ENCODE results near the gene RMDN3.

The RMDN3 gene

DNA sequence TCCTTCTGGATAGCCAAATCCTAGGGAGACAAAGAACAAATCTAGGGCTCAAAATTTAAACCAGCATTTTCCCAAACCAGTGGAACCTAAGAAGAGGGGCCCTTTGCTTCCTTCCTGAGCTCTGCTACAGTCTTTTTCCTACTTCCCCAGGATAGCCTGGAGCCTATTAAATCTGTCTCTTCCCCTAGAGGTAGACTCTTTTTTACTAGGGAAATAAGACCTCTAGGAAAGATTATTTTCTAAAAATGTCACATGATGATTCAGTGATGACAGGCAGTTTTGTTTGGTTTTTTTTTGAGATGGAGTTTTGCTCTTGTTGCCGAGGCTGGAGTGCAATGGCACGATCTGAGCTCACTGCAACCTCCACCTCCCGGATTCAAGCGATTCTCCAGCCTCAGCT is 18.5 kb downstream of the RMDN3 start:
- ChIA-PET POLR2A (no interaction called here), CTCF (interaction anchor here (1.4 to 1.6 kb wide), 2 partner anchors 11 to 40 kb away, joined by 3 to 6 read pairs; no protein-coding TSS in a partner anchor)
- no peak overlapping the region for H3K4me3 ChIP-seq (ENCODE audit: control insufficient read depth in 1 of 7, extremely low read depth in 1 of 7, insufficient read depth in 4 of 7, low read depth in 2 of 7, low read length in 6 of 7)
- H3K36me3 ChIP-seq (ENCODE audit: control insufficient read depth in 4 of 4, insufficient read depth in 4 of 4, low read length in 3 of 4): peaks cover 18 to 84% (median 65%) of the 10 kb centered on the region in 4 experiments
- no peaks in the 10 kb centered on the region for H3K9me3 ChIP-seq (ENCODE audit: control extremely low read depth in 1 of 5, control insufficient read depth in 4 of 5, insufficient read depth in 2 of 5, low read depth in 1 of 5, low read length in 4 of 5)
- 91% methylated on average over 4 of the region's 4 CpGs for WGBS (ENCODE audit: insufficient coverage)
- DNase-seq: no peak
- no peaks in the 10 kb centered on the region for H3K4me1 ChIP-seq (ENCODE audit: control extremely low read depth in 1 of 4, control insufficient read depth in 4 of 4, insufficient read depth in 4 of 4, low read length in 3 of 4)
- peak overlapping the region in 1 of 2 experiments; percentile 39 for H3K27ac ChIP-seq (ENCODE audit: insufficient read depth in 1 of 2, low read depth in 1 of 2, low read length in 2 of 2, poor library complexity in 1 of 2, severe bottlenecking in 2 of 2)
- no peaks in the 10 kb centered on the region for H3K27me3 ChIP-seq (replicated peaks in 2 of 5; ENCODE audit: control insufficient read depth in 4 of 5, insufficient read depth in 5 of 5, low read length in 4 of 5)

DNA sequence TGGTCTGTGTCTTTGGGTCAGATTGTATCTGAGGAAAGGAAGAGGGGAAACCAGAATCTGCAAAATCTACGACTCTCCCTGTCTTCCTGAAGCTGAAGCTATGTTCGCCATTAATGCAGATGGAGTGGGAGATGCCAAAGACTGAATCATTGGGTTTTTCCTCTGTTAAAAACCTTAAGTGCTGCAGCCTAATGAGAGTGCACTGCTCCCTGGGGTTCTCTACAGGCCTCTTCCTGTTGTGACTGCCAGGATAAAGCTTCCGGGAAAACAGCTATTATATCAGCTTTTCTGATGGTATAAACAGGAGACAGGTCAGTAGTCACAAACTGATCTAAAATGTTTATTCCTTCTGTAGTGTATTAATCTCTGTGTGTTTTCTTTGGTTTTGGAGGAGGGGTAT is 24.0 kb downstream of the RMDN3 start:
- Histone ChIP-seq H3K27me3 (replicated peaks in 2 of 5; ENCODE audit: control insufficient read depth in 4 of 5, insufficient read depth in 5 of 5, low read length in 4 of 5) (no peaks in the 10 kb centered on the region), H3K4me1 (ENCODE audit: control extremely low read depth in 1 of 4, control insufficient read depth in 4 of 4, insufficient read depth in 4 of 4, low read length in 3 of 4) (no peaks in the 10 kb centered on the region), H3K4me3 (ENCODE audit: control insufficient read depth in 1 of 7, extremely low read depth in 1 of 7, insufficient read depth in 4 of 7, low read depth in 2 of 7, low read length in 6 of 7) (no peak overlapping the region), H3K9me3 (ENCODE audit: control extremely low read depth in 1 of 5, control insufficient read depth in 4 of 5, insufficient read depth in 2 of 5, low read depth in 1 of 5, low read length in 4 of 5) (no peaks in the 10 kb centered on the region), H3K27ac (ENCODE audit: insufficient read depth in 1 of 2, low read depth in 1 of 2, low read length in 2 of 2, poor library complexity in 1 of 2, severe bottlenecking in 2 of 2) (no peak overlapping the region), H3K36me3 (ENCODE audit: control insufficient read depth in 4 of 4, insufficient read depth in 4 of 4, low read length in 3 of 4) (peaks cover 14 to 65% (median 34%) of the 10 kb centered on the region in 4 experiments)
- POLR2A ChIA-PET: no interaction called here
- CTCF ChIA-PET: interaction anchor here (0.9 to 1.8 kb wide), 5 partner anchors 10 to 55 kb away, joined by 3 to 7 read pairs (median 5); partner anchors contain the start of gene C15orf62
- DNase-seq: no peak
- WGBS (ENCODE audit: insufficient coverage): 100% methylated on average over 3 of the region's 3 CpGs

DNA sequence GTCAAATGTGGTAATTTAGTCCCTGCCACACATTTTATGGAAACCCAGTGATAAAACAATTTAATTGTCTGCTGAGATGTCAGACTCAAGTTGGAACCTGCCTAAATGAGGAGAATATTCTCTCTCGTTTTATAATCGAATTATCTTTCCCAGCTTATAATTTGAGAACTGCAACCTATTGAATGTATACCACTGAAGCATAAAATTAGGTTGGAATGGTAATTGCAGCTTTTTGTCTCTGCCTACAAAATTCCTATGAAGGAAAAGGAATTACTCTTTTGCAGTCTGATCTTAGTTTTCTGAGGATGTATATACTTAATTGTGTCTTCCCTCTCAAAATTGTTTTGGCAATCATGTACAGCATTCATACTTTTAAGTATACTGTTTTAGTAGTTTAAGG is 31.1 kb downstream of the RMDN3 start:
- DNase-seq: no peak
- POLR2A ChIA-PET: no interaction called here
- Histone ChIP-seq H3K9me3 (ENCODE audit: control extremely low read depth in 1 of 5, control insufficient read depth in 4 of 5, insufficient read depth in 2 of 5, low read depth in 1 of 5, low read length in 4 of 5) (no peaks in the 10 kb centered on the region), H3K4me1 (ENCODE audit: control extremely low read depth in 1 of 4, control insufficient read depth in 4 of 4, insufficient read depth in 4 of 4, low read length in 3 of 4) (no peaks in the 10 kb centered on the region), H3K27me3 (replicated peaks in 2 of 5; ENCODE audit: control insufficient read depth in 4 of 5, insufficient read depth in 5 of 5, low read length in 4 of 5) (no peaks in the 10 kb centered on the region), H3K4me3 (ENCODE audit: control insufficient read depth in 1 of 7, extremely low read depth in 1 of 7, insufficient read depth in 4 of 7, low read depth in 2 of 7, low read length in 6 of 7) (no peak overlapping the region), H3K36me3 (ENCODE audit: control insufficient read depth in 4 of 4, insufficient read depth in 4 of 4, low read length in 3 of 4) (peaks cover 5 to 34% (median 11%) of the 10 kb centered on the region in 4 experiments), H3K27ac (ENCODE audit: insufficient read depth in 1 of 2, low read depth in 1 of 2, low read length in 2 of 2, poor library complexity in 1 of 2, severe bottlenecking in 2 of 2) (no peak overlapping the region)
- WGBS (ENCODE audit: insufficient coverage): no CpG with 5 or more reads among the region's 2 CpGs
- CTCF ChIA-PET: interaction anchor here (0.8 to 2.0 kb wide), 6 partner anchors 15 to 52 kb away, joined by 3 to 6 read pairs (median 5); no protein-coding TSS in a partner anchor

DNA sequence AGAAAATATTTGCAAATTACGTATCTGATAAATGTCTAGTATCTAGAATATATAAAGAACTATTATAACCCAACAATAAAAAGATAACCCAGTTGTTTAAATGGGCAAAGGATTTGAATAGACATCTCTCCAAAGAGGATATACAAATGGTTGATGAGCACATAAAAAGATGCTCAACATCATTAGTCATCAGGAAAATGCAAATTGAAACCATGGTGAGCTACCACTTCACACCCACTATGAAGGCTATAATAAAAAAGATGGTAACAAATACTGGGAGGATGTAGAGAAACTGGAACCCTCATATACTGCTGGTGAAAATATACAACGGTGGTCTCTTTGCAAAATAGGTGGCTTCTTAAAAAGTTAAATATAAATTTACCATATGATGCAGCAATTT is 32.1 kb downstream of the RMDN3 start:
- no peak for DNase-seq
- ChIA-PET POLR2A (interaction anchor here (0.6 kb wide), 1 partner anchor 15 kb away, joined by 12 read pairs; no protein-coding TSS in a partner anchor), CTCF (interaction anchor here (0.5 to 2.0 kb wide), 6 partner anchors 14 to 252 kb away, joined by 3 to 6 read pairs (median 5); no protein-coding TSS in a partner anchor)
- WGBS (ENCODE audit: insufficient coverage): no CpG with 5 or more reads among the region's 2 CpGs
- Histone ChIP-seq H3K27ac (ENCODE audit: insufficient read depth in 1 of 2, low read depth in 1 of 2, low read length in 2 of 2, poor library complexity in 1 of 2, severe bottlenecking in 2 of 2) (no peak overlapping the region), H3K4me1 (ENCODE audit: control extremely low read depth in 1 of 4, control insufficient read depth in 4 of 4, insufficient read depth in 4 of 4, low read length in 3 of 4) (no peaks in the 10 kb centered on the region), H3K9me3 (ENCODE audit: control extremely low read depth in 1 of 5, control insufficient read depth in 4 of 5, insufficient read depth in 2 of 5, low read depth in 1 of 5, low read length in 4 of 5) (no peaks in the 10 kb centered on the region), H3K36me3 (ENCODE audit: control insufficient read depth in 4 of 4, insufficient read depth in 4 of 4, low read length in 3 of 4) (peaks cover 5 to 36% (median 11%) of the 10 kb centered on the region in 4 experiments), H3K27me3 (replicated peaks in 2 of 5; ENCODE audit: control insufficient read depth in 4 of 5, insufficient read depth in 5 of 5, low read length in 4 of 5) (no peaks in the 10 kb centered on the region), H3K4me3 (ENCODE audit: control insufficient read depth in 1 of 7, extremely low read depth in 1 of 7, insufficient read depth in 4 of 7, low read depth in 2 of 7, low read length in 6 of 7) (no peak overlapping the region)

DNA sequence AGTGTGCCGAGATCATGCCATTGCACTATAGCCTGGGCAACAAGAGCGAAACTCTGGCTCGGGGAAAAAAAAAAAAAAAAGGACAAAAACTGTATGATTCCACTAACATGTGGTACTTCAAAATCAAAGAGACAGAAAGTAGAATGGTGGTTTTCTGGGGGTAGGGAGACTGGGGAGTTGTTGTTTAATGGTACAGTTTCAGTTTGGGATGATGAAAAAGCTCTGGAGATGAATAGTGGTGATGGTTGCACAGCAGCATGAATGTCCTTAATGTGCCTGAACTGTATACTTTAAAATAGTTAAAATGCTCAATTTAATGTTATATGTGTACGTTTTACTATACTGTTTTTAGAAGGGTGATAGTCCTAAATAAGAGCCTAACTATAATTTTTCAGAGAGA is 32.7 kb downstream of the RMDN3 start:
- Histone ChIP-seq H3K4me3 (ENCODE audit: control insufficient read depth in 1 of 7, extremely low read depth in 1 of 7, insufficient read depth in 4 of 7, low read depth in 2 of 7, low read length in 6 of 7) (no peak overlapping the region), H3K36me3 (ENCODE audit: control insufficient read depth in 4 of 4, insufficient read depth in 4 of 4, low read length in 3 of 4) (peaks cover 3 to 39% (median 11%) of the 10 kb centered on the region in 4 experiments), H3K27ac (ENCODE audit: insufficient read depth in 1 of 2, low read depth in 1 of 2, low read length in 2 of 2, poor library complexity in 1 of 2, severe bottlenecking in 2 of 2) (no peak overlapping the region), H3K27me3 (replicated peaks in 2 of 5; ENCODE audit: control insufficient read depth in 4 of 5, insufficient read depth in 5 of 5, low read length in 4 of 5) (no peaks in the 10 kb centered on the region), H3K9me3 (ENCODE audit: control extremely low read depth in 1 of 5, control insufficient read depth in 4 of 5, insufficient read depth in 2 of 5, low read depth in 1 of 5, low read length in 4 of 5) (no peaks in the 10 kb centered on the region), H3K4me1 (ENCODE audit: control extremely low read depth in 1 of 4, control insufficient read depth in 4 of 4, insufficient read depth in 4 of 4, low read length in 3 of 4) (no peaks in the 10 kb centered on the region)
- 100% methylated on average over 2 of the region's 4 CpGs for WGBS (ENCODE audit: insufficient coverage)
- ChIA-PET POLR2A (interaction anchor here (0.6 kb wide), 1 partner anchor 16 kb away, joined by 12 read pairs; no protein-coding TSS in a partner anchor), CTCF (interaction anchor here (0.5 to 2.0 kb wide), 3 partner anchors 22 to 252 kb away, joined by 3 to 6 read pairs (median 5); no protein-coding TSS in a partner anchor)
- DNase-seq: no peak

DNA sequence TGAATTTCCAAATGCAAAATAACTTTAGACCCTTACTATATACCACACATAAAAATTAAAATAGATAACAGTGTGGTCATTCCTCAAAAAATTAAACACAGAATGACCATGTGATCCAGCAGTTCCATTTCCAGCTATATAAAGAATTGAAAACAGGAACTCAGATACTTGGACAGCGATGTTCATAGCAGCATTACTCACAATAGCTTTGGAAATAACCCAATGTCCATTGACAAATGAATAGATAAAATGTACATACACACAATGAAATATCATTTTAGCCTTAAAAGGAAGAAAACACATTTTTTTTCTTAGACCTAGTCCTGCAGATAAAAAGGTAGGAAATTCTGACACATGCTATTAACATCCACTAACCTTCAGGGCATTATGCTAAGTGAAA is 33.4 kb downstream of the RMDN3 start:
- CTCF ChIA-PET: interaction anchor here (1.4 kb wide), 1 partner anchor 61 kb away, joined by 3 read pairs; no protein-coding TSS in a partner anchor
- POLR2A ChIA-PET: no interaction called here
- H3K4me3 ChIP-seq (ENCODE audit: control insufficient read depth in 1 of 7, extremely low read depth in 1 of 7, insufficient read depth in 4 of 7, low read depth in 2 of 7, low read length in 6 of 7): no peak overlapping the region
- H3K4me1 ChIP-seq (ENCODE audit: control extremely low read depth in 1 of 4, control insufficient read depth in 4 of 4, insufficient read depth in 4 of 4, low read length in 3 of 4): no peaks in the 10 kb centered on the region
- no peaks in the 10 kb centered on the region for H3K9me3 ChIP-seq (ENCODE audit: control extremely low read depth in 1 of 5, control insufficient read depth in 4 of 5, insufficient read depth in 2 of 5, low read depth in 1 of 5, low read length in 4 of 5)
- no peak for DNase-seq
- H3K36me3 ChIP-seq (ENCODE audit: control insufficient read depth in 4 of 4, insufficient read depth in 4 of 4, low read length in 3 of 4): peaks cover 2 to 39% (median 11%) of the 10 kb centered on the region in 4 experiments
- H3K27me3 ChIP-seq (replicated peaks in 2 of 5; ENCODE audit: control insufficient read depth in 4 of 5, insufficient read depth in 5 of 5, low read length in 4 of 5): no peaks in the 10 kb centered on the region
- 86% methylated on average over 1 of the region's 1 CpG for WGBS (ENCODE audit: insufficient coverage)
- no peak overlapping the region for H3K27ac ChIP-seq (ENCODE audit: insufficient read depth in 1 of 2, low read depth in 1 of 2, low read length in 2 of 2, poor library complexity in 1 of 2, severe bottlenecking in 2 of 2)

DNA sequence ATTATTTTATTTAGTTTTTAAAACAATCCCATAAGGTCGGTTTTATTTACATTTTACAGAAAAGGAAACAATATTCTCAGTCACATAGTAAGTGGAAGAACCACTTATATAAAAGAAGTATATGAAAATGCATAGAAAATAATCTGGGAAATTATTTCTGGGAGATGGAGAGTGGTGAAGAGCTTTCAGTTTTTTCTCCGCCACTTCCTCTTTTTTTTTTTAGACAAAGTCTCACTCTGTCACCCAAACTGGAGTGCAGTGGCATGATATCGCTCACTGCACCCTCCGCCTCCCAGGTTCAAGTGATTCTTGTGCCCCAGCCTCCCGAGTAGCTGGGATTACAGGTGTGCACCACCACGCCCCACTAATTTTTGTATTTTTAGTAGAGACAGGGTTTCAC is 38.9 kb downstream of the RMDN3 start:
- peak in 2 of 3 donors; percentile 40 to 46 for DNase-seq
- no peak overlapping the region for H3K4me3 ChIP-seq (ENCODE audit: control insufficient read depth in 1 of 7, extremely low read depth in 1 of 7, insufficient read depth in 4 of 7, low read depth in 2 of 7, low read length in 6 of 7)
- no peaks in the 10 kb centered on the region for H3K27me3 ChIP-seq (replicated peaks in 2 of 5; ENCODE audit: control insufficient read depth in 4 of 5, insufficient read depth in 5 of 5, low read length in 4 of 5)
- H3K9me3 ChIP-seq (ENCODE audit: control extremely low read depth in 1 of 5, control insufficient read depth in 4 of 5, insufficient read depth in 2 of 5, low read depth in 1 of 5, low read length in 4 of 5): no peaks in the 10 kb centered on the region
- peaks cover 6 to 56% (median 15%) of the 10 kb centered on the region in 4 experiments for H3K36me3 ChIP-seq (ENCODE audit: control insufficient read depth in 4 of 4, insufficient read depth in 4 of 4, low read length in 3 of 4)
- no peaks in the 10 kb centered on the region for H3K4me1 ChIP-seq (ENCODE audit: control extremely low read depth in 1 of 4, control insufficient read depth in 4 of 4, insufficient read depth in 4 of 4, low read length in 3 of 4)
- 90% methylated on average over 4 of the region's 6 CpGs for WGBS (ENCODE audit: insufficient coverage)
- ChIA-PET CTCF (interaction anchor here (1.6 kb wide), 1 partner anchor 66 kb away, joined by 3 read pairs; no protein-coding TSS in a partner anchor), POLR2A (no interaction called here)
- H3K27ac ChIP-seq (ENCODE audit: insufficient read depth in 1 of 2, low read depth in 1 of 2, low read length in 2 of 2, poor library complexity in 1 of 2, severe bottlenecking in 2 of 2): no peak overlapping the region

All from common myeloid progenitor, CD34-positive (primary cell).